Colonic mucosa (tissue), 4 donors: Measurements from ENCODE around the gene RBFOX2. TPM values are rescaled to one million over a fixed set of nuclear protein-coding genes. Genes with fewer than 3 reads are reported as not detected.

Experiments used
- DNase-seq: peaks from one replicate; pipeline ENCODE4 v3.0.0-alpha.2; 2020
- H3K27ac ChIP-seq: fragments of 200-600 bp; one replicate; pipeline ENCODE4 v1.8.0; 2021
- H3K27me3 ChIP-seq: fragments of 200-600 bp; one replicate; pipeline ENCODE4 v1.8.0; 2021
- H3K36me3 ChIP-seq: fragments of 200-600 bp; one replicate; pipeline ENCODE4 v1.8.0; 2021
- H3K4me1 ChIP-seq: fragments of 200-600 bp; one replicate; pipeline ENCODE4 v1.8.0; 2021; ENCODE audit warnings: mild to moderate bottlenecking
- H3K4me3 ChIP-seq: fragments of 200-600 bp; one replicate; pipeline ENCODE4 v1.8.0; 2021
- H3K9ac ChIP-seq, 2 donors: one replicate each; pipeline ENCODE4 v1.7.0; 2013; ENCODE audit warnings: control low read depth in 2 of 2, low read depth in 2 of 2, low read length in 2 of 2
- H3K9me3 ChIP-seq: fragments of 200-600 bp; one replicate; pipeline ENCODE4 v1.8.0; 2021
- CTCF ChIP-seq: fragments of 200-600 bp; IDR thresholded peaks from one replicate; pipeline ENCODE4 v1.8.0; 2022; ENCODE audit warnings: antibody characterized with exemption, mild to moderate bottlenecking
- intact Hi-C: fragments of 100-400 bp; cut with DNase I; formaldehyde crosslinking; loops from one replicate; pipeline ENCODE4 v1.14.1; 2022
- total RNA-seq, 2 donors: library from RNA; stranded (reverse); fragmentation: NEBNext Ultra II Directional in 1 of 2; extraction: Animal tissue kit (Norgen Biotek cat#: 25700) in 1 of 2; gene quantifications; one replicate each; pipeline ENCODE4 v1.2.1, GENCODE V29; 2021
- donor health status: healthy.
- donor health status: DM: no; HTN: no; CAD: no.
- donor health status: DM: no; HTN: no; CAD: no.

The RBFOX2 gene
- total RNA-seq, 2 donors from 2014 or later, result 44.4 to 60.2 TPM

- peak; percentile 76 for DNase-seq
- Histone ChIP-seq H3K9ac (no peak overlapping the region), H3K4me1 (no peaks in the 10 kb centered on the region), H3K4me3 (no peak overlapping the region), H3K27ac (peak overlapping the region; percentile 11), H3K36me3 (no peaks in the 10 kb centered on the region), H3K9me3 (no peaks in the 10 kb centered on the region), H3K27me3 (no peaks in the 10 kb centered on the region)
- intact Hi-C loops, result loop anchor here (5.0 kb wide), 2 partner anchors 201 to 294 kb away; no protein-coding TSS in a partner anchor
- TF ChIP-seq CTCF, result peak; percentile 36
Observed at GRCh38 chr22:35921777-35922176, 106.8 kb downstream of the RBFOX2 start.

- TF ChIP-seq CTCF, result no peak
- intact Hi-C loops, result loop anchor here (5.0 kb wide), 2 partner anchors 201 to 294 kb away; no protein-coding TSS in a partner anchor
- no peaks in the 10 kb centered on the region for H3K36me3 ChIP-seq
- no peak overlapping the region for H3K4me3 ChIP-seq
- H3K9me3 ChIP-seq, result no peaks in the 10 kb centered on the region
- no peaks in the 10 kb centered on the region for H3K4me1 ChIP-seq
- H3K9ac ChIP-seq, result no peak overlapping the region
- no peak overlapping the region for H3K27ac ChIP-seq
- DNase-seq, result no peak
- no peaks in the 10 kb centered on the region for H3K27me3 ChIP-seq
Observed at GRCh38 chr22:35921044-35921443, 107.6 kb downstream of the RBFOX2 start.

GRCh38 chr22:35919002-35919542 lies 109.6 kb downstream of the RBFOX2 start:
- no peak overlapping the region for H3K27ac ChIP-seq
- H3K9me3 ChIP-seq, result no peaks in the 10 kb centered on the region
- H3K36me3 ChIP-seq, result no peaks in the 10 kb centered on the region
- H3K9ac ChIP-seq, result no peak overlapping the region
- intact Hi-C loops, result no loop called here
- DNase-seq, result no peak
- TF ChIP-seq CTCF, result no peak
- no peaks in the 10 kb centered on the region for H3K27me3 ChIP-seq
- H3K4me3 ChIP-seq, result no peak overlapping the region
- peaks cover 3% of the 10 kb centered on the region for H3K4me1 ChIP-seq

GRCh38 chr22:35918456-35918855 lies 110.2 kb downstream of the RBFOX2 start:
- no peaks in the 10 kb centered on the region for H3K9me3 ChIP-seq
- peaks cover 3% of the 10 kb centered on the region for H3K4me1 ChIP-seq
- no peaks in the 10 kb centered on the region for H3K36me3 ChIP-seq
- no peak overlapping the region for H3K4me3 ChIP-seq
- H3K27ac ChIP-seq, result no peak overlapping the region
- no peak overlapping the region for H3K9ac ChIP-seq
- H3K27me3 ChIP-seq, result no peaks in the 10 kb centered on the region
- no peak for DNase-seq
- intact Hi-C loops, result no loop called here
- TF ChIP-seq CTCF, result no peak

GRCh38 chr22:35917651-35918050 lies 111.0 kb downstream of the RBFOX2 start:
- Histone ChIP-seq H3K4me1 (peaks cover 3% of the 10 kb centered on the region), H3K27ac (no peak overlapping the region), H3K4me3 (no peak overlapping the region), H3K9me3 (no peaks in the 10 kb centered on the region), H3K36me3 (no peaks in the 10 kb centered on the region), H3K27me3 (no peaks in the 10 kb centered on the region), H3K9ac (no peak overlapping the region)
- TF ChIP-seq CTCF, result no peak
- intact Hi-C loops, result no loop called here
- DNase-seq, result no peak
